PC-9 (cell line): ENCODE measurements around the gene PRPF38B. TPM values are rescaled to one million over a fixed set of nuclear protein-coding genes. Genes with fewer than 3 reads are reported as not detected.
"Not testable (repeated sequence)": the region's sequence is repeated elsewhere in the genome, so short reads cannot be mapped to it uniquely, and the experiment has no call there.

Source experiments
- BruUV-seq: library from RNA; stranded (reverse); fragments of 400-500 nt; replicated peaks from 2 replicates; lab custom pipeline; 2021; lab: Mats Ljungman, UMichigan
- CTCF ChIA-PET: fragments of 300-600 bp; sonication (Branson Sonifier 250); formaldehyde crosslinking; loops from one replicate; lab custom pipeline; 2022; ENCODE audit warnings: antibody characterized with exemption; lab: Charles Lee
- POLR2A ChIA-PET: fragments of 300-600 bp; sonication (Branson Sonifier 250); formaldehyde crosslinking; loops from one replicate; lab custom pipeline; 2022; ENCODE audit warnings: antibody characterized with exemption; ENCODE audit not compliant: unreplicated experiment; lab: Charles Lee
- DNase-seq, 2 experiments: peaks; one replicate each; pipeline versions ENCODE4 v3.0.0 to v3.0.0-alpha.2; 2015 to 2022; ENCODE audit warnings: mixed read lengths in 1 of 2
- H2AFZ ChIP-seq: fragments of 200-600 bp; sonication (generic); 2 replicates; pipeline ENCODE4 v1.8.1; 2017; ENCODE audit warnings: antibody characterized with exemption
- H3F3A ChIP-seq: fragments of 200-600 bp; sonication (generic); 2 replicates; pipeline ENCODE4 v1.8.1; 2017; ENCODE audit warnings: antibody characterized with exemption, mild to moderate bottlenecking, low read depth; ENCODE audit not compliant: insufficient read depth
- H3K27ac ChIP-seq: fragments of 200-600 bp; sonication (generic); 2 replicates; pipeline ENCODE4 v1.6.1; 2016; ENCODE audit warnings: mixed run types
- H3K27me3 ChIP-seq: fragments of 200-600 bp; sonication (generic); 2 replicates; pipeline ENCODE4 v1.6.1; 2016; ENCODE audit warnings: low read depth, mixed run types; ENCODE audit not compliant: insufficient read depth
- H3K36me3 ChIP-seq: fragments of 200-600 bp; sonication (generic); 2 replicates; pipeline ENCODE4 v1.6.1; 2016; ENCODE audit warnings: low read depth, mixed run types
- H3K4me1 ChIP-seq: fragments of 200-600 bp; sonication (generic); replicated peaks from 2 replicates; pipeline ENCODE4 v1.6.1; 2016; ENCODE audit warnings: mixed run types; ENCODE audit not compliant: insufficient read depth
- H3K4me2 ChIP-seq: fragments of 200-600 bp; sonication (generic); 2 replicates; pipeline ENCODE4 v1.6.1; 2017; ENCODE audit warnings: mixed run types
- H3K4me3 ChIP-seq: fragments of 200-600 bp; sonication (generic); 2 replicates; pipeline ENCODE4 v1.6.1; 2016; ENCODE audit warnings: mixed run types
- H3K79me2 ChIP-seq: fragments of 200-600 bp; sonication (generic); 2 replicates; pipeline ENCODE4 v1.6.1; 2017; ENCODE audit warnings: low read depth, mixed run types
- H3K9me2 ChIP-seq: fragments of 200-600 bp; sonication (generic); 2 replicates; pipeline ENCODE4 v1.8.1; 2017; ENCODE audit warnings: mild to moderate bottlenecking; ENCODE audit not compliant: insufficient read depth
- H3K9me3 ChIP-seq: fragments of 200-600 bp; sonication (generic); 2 replicates; pipeline ENCODE4 v1.8.1; 2016; ENCODE audit warnings: low read depth; ENCODE audit not compliant: insufficient read depth
- H4K20me1 ChIP-seq: fragments of 200-600 bp; sonication (generic); 2 replicates; pipeline ENCODE4 v1.8.1; 2017; ENCODE audit not compliant: insufficient read depth
- CTCF ChIP-seq: fragments of 200-600 bp; sonication (generic); conservative IDR thresholded peaks from 2 replicates; pipeline ENCODE4 v1.6.1; 2017; ENCODE audit warnings: mixed run types, antibody characterized with exemption, mild to moderate bottlenecking, moderate library complexity
- EZH2 ChIP-seq: fragments of 200-600 bp; sonication (generic); IDR thresholded peaks from 2 replicates; pipeline ENCODE4 v1.8.0; 2017; ENCODE audit warnings: antibody characterized with exemption, low read depth
- intact Hi-C: fragments of 100-400 bp; cut with micrococcal nuclease; formaldehyde crosslinking; loops from one replicate; pipeline ENCODE4 v1.10.0; 2022; ENCODE audit not compliant: unreplicated experiment
- total RNA-seq: library from RNA; stranded (reverse); gene quantifications from 2 replicates; pipeline ENCODE4 v1.2.3, GENCODE V29; 2021

Gene PRPF38B
- total RNA-seq, 1 experiment from 2014 or later: 48.9 TPM

- H2AFZ ChIP-seq: no peak overlapping the region
- H3K4me3 ChIP-seq: no peak overlapping the region
- H3K9me3 ChIP-seq: no peaks in the 10 kb centered on the region
- ChIA-PET POLR2A (no interaction called here), CTCF (no interaction called here)
- peaks cover 17% of the 10 kb centered on the region for H3K79me2 ChIP-seq
- peaks cover 15% of the 10 kb centered on the region for H3K4me1 ChIP-seq
- no peak overlapping the region for H3K4me2 ChIP-seq
- H4K20me1 ChIP-seq: peaks cover 34% of the 10 kb centered on the region
- no peak for DNase-seq
- TF ChIP-seq EZH2 (no peak), CTCF (no peak)
- peaks cover 77% of the 10 kb centered on the region for H3F3A ChIP-seq
- no peak overlapping the region for H3K27ac ChIP-seq
- H3K9me2 ChIP-seq: no peaks in the 10 kb centered on the region
- intact Hi-C loops: no loop called here
- no TSS peak for BruUV-seq
- no peaks in the 10 kb centered on the region for H3K27me3 ChIP-seq
- H3K36me3 ChIP-seq: peaks cover 50% of the 10 kb centered on the region
Measured at GRCh38 chr1:108701176-108701849, 9.2 kb downstream of the PRPF38B start.

- H3K27me3 ChIP-seq, H3K4me2 ChIP-seq, DNase-seq, CTCF ChIA-PET, BruUV-seq, intact Hi-C loops, H3K79me2 ChIP-seq, H2AFZ ChIP-seq, H3K9me3 ChIP-seq, H3K27ac ChIP-seq, POLR2A ChIA-PET, H3K4me3 ChIP-seq, H3K9me2 ChIP-seq: not testable (repeated sequence)
- Histone ChIP-seq H4K20me1 (peaks cover 26% of the 10 kb centered on the region), H3F3A (peaks cover 69% of the 10 kb centered on the region), H3K36me3 (peaks cover 42% of the 10 kb centered on the region), H3K4me1 (peaks cover 15% of the 10 kb centered on the region)
Measured at GRCh38 chr1:108702109-108702508, 10.0 kb downstream of the PRPF38B start.

- Histone ChIP-seq H3K4me2 (peak overlapping the region; percentile 17), H3K27me3 (no peaks in the 10 kb centered on the region), H3K4me1 (peaks cover 15% of the 10 kb centered on the region), H3K9me2 (no peaks in the 10 kb centered on the region), H2AFZ (no peak overlapping the region), H3K4me3 (no peak overlapping the region), H3K27ac (0 out of 2 replicates have a peak overlapping the region, but pooled peaks have one; percentile 6), H4K20me1 (peaks cover 14% of the 10 kb centered on the region), H3K79me2 (no peaks in the 10 kb centered on the region), H3K36me3 (peaks cover 24% of the 10 kb centered on the region), H3F3A (peaks cover 52% of the 10 kb centered on the region), H3K9me3 (no peaks in the 10 kb centered on the region)
- BruUV-seq: no TSS peak
- ChIA-PET CTCF (no interaction called here), POLR2A (interaction anchor here (0.7 kb wide), 1 partner anchor 90 kb away, joined by 3 read pairs; no protein-coding TSS in a partner anchor)
- TF ChIP-seq CTCF (no peak), EZH2 (no peak)
- DNase-seq: no peak
- intact Hi-C loops: no loop called here
Measured at GRCh38 chr1:108703939-108704338, 11.8 kb downstream of the PRPF38B start.
